Common myeloid progenitor, CD34-positive (primary cell): Measurements from ENCODE around the gene NETO2. TPM values are rescaled to one million over a fixed set of nuclear protein-coding genes. Genes with fewer than 3 reads are reported as not detected.
"Not testable (repeated sequence)": the region's sequence is repeated elsewhere in the genome, so short reads cannot be mapped to it uniquely, and the experiment has no call there.

Source experiments
- CTCF ChIA-PET: fragments of 350-600 bp; sonication (Branson Sonifier 250); formaldehyde crosslinking; loops from one replicate; lab custom pipeline; 2021; ENCODE audit warnings: antibody characterized with exemption; lab: Charles Lee
- POLR2A ChIA-PET: fragments of 350-600 bp; sonication (Branson Sonifier 250); formaldehyde crosslinking; loops from one replicate; lab custom pipeline; 2021; ENCODE audit warnings: antibody characterized with exemption; lab: Charles Lee
- DNase-seq, 3 donors: peaks; one replicate each; pipeline versions ENCODE4 v3.0.0 to v3.0.0-alpha.2; 2013
- H3K27ac ChIP-seq, 2 experiments: 1 replicate in 1 of 2; 2 replicates in 1 of 2; pipeline ENCODE4 v1.7.0; 2013; ENCODE audit warnings: inconsistent platforms in 2 of 2, low read length in 2 of 2, mild to moderate bottlenecking in 2 of 2, low read depth in 1 of 2, moderate library complexity in 1 of 2; ENCODE audit not compliant: severe bottlenecking in 2 of 2, insufficient read depth in 1 of 2, poor library complexity in 1 of 2
- H3K27me3 ChIP-seq, 5 experiments: replicated peaks in 2 of 5; 1 replicate in 3 of 5; 2 replicates in 2 of 5; pipeline versions ENCODE4 v1.6.1 to v1.7.0; 2013; ENCODE audit warnings: low read length in 4 of 5, mild to moderate bottlenecking in 2 of 5, moderate library complexity in 2 of 5, inconsistent platforms in 1 of 5; ENCODE audit not compliant: insufficient read depth in 5 of 5, control insufficient read depth in 4 of 5
- H3K36me3 ChIP-seq, 4 experiments: 1 replicate in 2 of 4; 2 replicates in 2 of 4; pipeline versions ENCODE4 v1.6.1 to v1.7.0; 2013; ENCODE audit warnings: low read length in 3 of 4, control low read depth in 1 of 4, mild to moderate bottlenecking in 1 of 4; ENCODE audit not compliant: control insufficient read depth in 4 of 4, insufficient read depth in 4 of 4
- H3K4me1 ChIP-seq, 4 experiments: 1 replicate in 3 of 4; 2 replicates in 1 of 4; pipeline versions ENCODE4 v1.6.1 to v1.7.1; 2013; ENCODE audit warnings: low read length in 3 of 4, mild to moderate bottlenecking in 3 of 4, control low read depth in 1 of 4, inconsistent platforms in 1 of 4, moderate library complexity in 1 of 4; ENCODE audit not compliant: control insufficient read depth in 4 of 4, insufficient read depth in 4 of 4; ENCODE audit errors: control extremely low read depth in 1 of 4
- H3K4me3 ChIP-seq, 7 experiments: 1 replicate in 4 of 7; 2 replicates in 3 of 7; pipeline versions ENCODE4 v1.5.1 to v1.7.0; 2013; ENCODE audit warnings: mild to moderate bottlenecking in 7 of 7, low read length in 6 of 7, moderate library complexity in 6 of 7, inconsistent platforms in 2 of 7, low read depth in 2 of 7, control low read depth in 1 of 7; ENCODE audit not compliant: insufficient read depth in 4 of 7, control insufficient read depth in 1 of 7; ENCODE audit errors: extremely low read depth in 1 of 7
- H3K9me3 ChIP-seq, 5 experiments: 1 replicate in 4 of 5; 2 replicates in 1 of 5; pipeline versions ENCODE4 v1.6.1 to v1.7.1; 2013; ENCODE audit warnings: low read length in 4 of 5, mild to moderate bottlenecking in 2 of 5, inconsistent platforms in 1 of 5, low read depth in 1 of 5, moderate library complexity in 1 of 5; ENCODE audit not compliant: control insufficient read depth in 4 of 5, insufficient read depth in 2 of 5; ENCODE audit errors: control extremely low read depth in 1 of 5
- WGBS: methylation state at CpG from one replicate; pipeline ENCODE4 v1.1.5; 2013; ENCODE audit not compliant: insufficient coverage; 5-methylcytosine and 5-hydroxymethylcytosine counted together
- polyA plus RNA-seq: library from polyadenylated mRNA; unstranded; fragments of 120-200 nt; gene quantifications from one replicate; pipeline ENCODE4 v1.2.1, GENCODE V29; 2013

NETO2 gene
- polyA plus RNA-seq = 0.63 TPM

- peak within 1 kb of the TSS in 1 of 2 experiments; percentile 58 for H3K27ac ChIP-seq
- ChIA-PET CTCF (interaction anchor here (0.6 to 3.0 kb wide), 10 partner anchors 12 to 1016 kb away, joined by 3 to 15 read pairs (median 3); partner anchors contain the start of genes ITFG1 and PHKB), POLR2A (no interaction called here)
Measured at GRCh38 chr16:47143677-47144558, at the start of gene NETO2. NETO2 (minus strand) TSS chr16:47143945; CDS start chr16:47143612, 333 bp downstream.

GRCh38 chr16:47182318-47182717, 38.6 kb upstream of the NETO2 start:
- Histone ChIP-seq H3K27ac (no peak overlapping the region), H3K36me3 (no peaks in the 10 kb centered on the region), H3K4me3 (no peak overlapping the region), H3K9me3 (peaks cover 0 to 4% (median 2%) of the 10 kb centered on the region in 5 experiments), H3K4me1 (no peaks in the 10 kb centered on the region), H3K27me3 (no peaks in the 10 kb centered on the region)
- WGBS = no CpG with 5 or more reads among the region's 3 CpGs
- ChIA-PET CTCF (no interaction called here), POLR2A (no interaction called here)
- no peak for DNase-seq

More at GRCh38 chr16:47143677-47144558, at the start of gene NETO2:
- Histone ChIP-seq H3K4me1 (peaks cover 9 to 28% (median 25%) of the 10 kb centered on the region in 4 experiments), H3K36me3 (no peaks in the 10 kb centered on the region), H3K27me3 (peaks cover 8 to 46% (median 16%) of the 10 kb centered on the region in 5 experiments), H3K4me3 (peak within 1 kb of the TSS; percentile 38 to 76 (median 69)), H3K9me3 (peaks cover 0 to 2% (median 0%) of the 10 kb centered on the region in 5 experiments)
- WGBS = under 1% methylated on average over 83 of the region's 130 CpGs
- peak; percentile 38 to 67 (median 61) for DNase-seq

- H3K36me3 ChIP-seq, H3K27ac ChIP-seq, H3K9me3 ChIP-seq, H3K4me3 ChIP-seq, H3K27me3 ChIP-seq, POLR2A ChIA-PET, CTCF ChIA-PET, H3K4me1 ChIP-seq, DNase-seq: not testable (repeated sequence)
- WGBS = 100% methylated on average over 10 of the region's 31 CpGs
Measured at GRCh38 chr16:47181066-47181465, 37.3 kb upstream of the NETO2 start.

GRCh38 chr16:47180073-47180472, 36.3 kb upstream of the NETO2 start:
- no peaks in the 10 kb centered on the region for H3K27me3 ChIP-seq
- H3K4me3 ChIP-seq = no peak overlapping the region
- ChIA-PET CTCF (no interaction called here), POLR2A (no interaction called here)
- H3K4me1 ChIP-seq = no peaks in the 10 kb centered on the region
- H3K9me3 ChIP-seq = peaks cover 0 to 4% (median 2%) of the 10 kb centered on the region in 5 experiments
- 98% methylated on average over 6 of the region's 8 CpGs for WGBS
- no peak overlapping the region for H3K27ac ChIP-seq
- DNase-seq = no peak
- no peaks in the 10 kb centered on the region for H3K36me3 ChIP-seq

- CTCF ChIA-PET = no interaction called here
- POLR2A ChIA-PET = no interaction called here
- no peak overlapping the region for H3K27ac ChIP-seq
- no peaks in the 10 kb centered on the region for H3K27me3 ChIP-seq
- no peak for DNase-seq
- H3K36me3 ChIP-seq = no peaks in the 10 kb centered on the region
- peaks cover 0 to 4% (median 0%) of the 10 kb centered on the region in 5 experiments for H3K9me3 ChIP-seq
- no peaks in the 10 kb centered on the region for H3K4me1 ChIP-seq
- H3K4me3 ChIP-seq = no peak overlapping the region
Measured at GRCh38 chr16:47175152-47175551, 31.4 kb upstream of the NETO2 start.

- ChIA-PET CTCF (interaction anchor here (0.7 kb wide), 1 partner anchor 89 kb away, joined by 3 read pairs; no protein-coding TSS in a partner anchor), POLR2A (no interaction called here)
- Histone ChIP-seq H3K27me3 (no peaks in the 10 kb centered on the region), H3K36me3 (peaks cover 0 to 5% (median 0%) of the 10 kb centered on the region in 4 experiments), H3K9me3 (no peaks in the 10 kb centered on the region), H3K27ac (no peak overlapping the region), H3K4me1 (no peaks in the 10 kb centered on the region), H3K4me3 (no peak overlapping the region)
- WGBS = 92% methylated on average over 4 of the region's 10 CpGs
- no peak for DNase-seq
Measured at GRCh38 chr16:47162670-47163420, 19.1 kb upstream of the NETO2 start.
